A549 (cell line): Measurements from ENCODE around the gene ATP2C2.

ENCODE experiments used
- CBX8 ChIP-seq: fragments of 200-600 bp; sonication (generic); IDR thresholded peaks from 2 replicates; pipeline ENCODE4 v1.6.1; 2016
- CHD2 ChIP-seq: fragments of 150-350 bp; IDR thresholded peaks from 2 replicates; pipeline ENCODE4 v1.6.1; 2014; ENCODE audit warnings: low read length; ENCODE audit not compliant: partially characterized antibody
- EHF ChIP-seq: fragments of 250-450 bp; sonication (Bioruptor Pico); IDR thresholded peaks from 2 replicates; pipeline ENCODE4 v1.5.0; 2020; ENCODE audit warnings: mild to moderate bottlenecking
- JUN ChIP-seq, 2 experiments: fragments of >200 bp; sonication (Bioruptor Twin); formaldehyde crosslinking; IDR thresholded peaks; 2 replicates in 1 of 2; 3 replicates in 1 of 2; pipeline ENCODE4 v1.6.1; 2016 to 2017
- KDM1A ChIP-seq: fragments of 200-600 bp; sonication (generic); IDR thresholded peaks from 2 replicates; pipeline ENCODE4 v1.6.1; 2016; ENCODE audit warnings: low read depth, mild to moderate bottlenecking
- RFX5 ChIP-seq: fragments of 450-650 bp; IDR thresholded peaks from 2 replicates; pipeline ENCODE4 v1.7.1; 2014; ENCODE audit warnings: antibody characterized with exemption, mild to moderate bottlenecking, moderate library complexity
- ZSCAN20 ChIP-seq: fragments of 250-450 bp; sonication (Bioruptor Pico); IDR thresholded peaks from 2 replicates; pipeline ENCODE4 v1.8.0; 2022; ENCODE audit warnings: mild to moderate bottlenecking, moderate library complexity
- TF ChIP-seq, protein P1 (sequence below): fragments of >200 bp; sonication (Bioruptor Twin); formaldehyde crosslinking; IDR thresholded peaks from 3 replicates; pipeline ENCODE4 v1.5.1; 2016
- TF ChIP-seq, protein P2 (sequence below): fragments of 200-600 bp; sonication (generic); IDR thresholded peaks from 2 replicates; pipeline ENCODE4 v1.6.1; 2016; ENCODE audit warnings: antibody characterized with exemption, mild to moderate bottlenecking, moderate library complexity

- TF ChIP-seq, protein P1, sequence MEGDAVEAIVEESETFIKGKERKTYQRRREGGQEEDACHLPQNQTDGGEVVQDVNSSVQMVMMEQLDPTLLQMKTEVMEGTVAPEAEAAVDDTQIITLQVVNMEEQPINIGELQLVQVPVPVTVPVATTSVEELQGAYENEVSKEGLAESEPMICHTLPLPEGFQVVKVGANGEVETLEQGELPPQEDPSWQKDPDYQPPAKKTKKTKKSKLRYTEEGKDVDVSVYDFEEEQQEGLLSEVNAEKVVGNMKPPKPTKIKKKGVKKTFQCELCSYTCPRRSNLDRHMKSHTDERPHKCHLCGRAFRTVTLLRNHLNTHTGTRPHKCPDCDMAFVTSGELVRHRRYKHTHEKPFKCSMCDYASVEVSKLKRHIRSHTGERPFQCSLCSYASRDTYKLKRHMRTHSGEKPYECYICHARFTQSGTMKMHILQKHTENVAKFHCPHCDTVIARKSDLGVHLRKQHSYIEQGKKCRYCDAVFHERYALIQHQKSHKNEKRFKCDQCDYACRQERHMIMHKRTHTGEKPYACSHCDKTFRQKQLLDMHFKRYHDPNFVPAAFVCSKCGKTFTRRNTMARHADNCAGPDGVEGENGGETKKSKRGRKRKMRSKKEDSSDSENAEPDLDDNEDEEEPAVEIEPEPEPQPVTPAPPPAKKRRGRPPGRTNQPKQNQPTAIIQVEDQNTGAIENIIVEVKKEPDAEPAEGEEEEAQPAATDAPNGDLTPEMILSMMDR = no peak
- TF ChIP-seq RFX5 = no peak
- no peak for TF ChIP-seq CHD2
- no peak for TF ChIP-seq EHF (CRISPR knock-in tag)
- TF ChIP-seq ZSCAN20 (CRISPR knock-in tag) = no peak
- no peak for TF ChIP-seq CBX8
- no peak for TF ChIP-seq KDM1A
- TF ChIP-seq, protein P2, sequence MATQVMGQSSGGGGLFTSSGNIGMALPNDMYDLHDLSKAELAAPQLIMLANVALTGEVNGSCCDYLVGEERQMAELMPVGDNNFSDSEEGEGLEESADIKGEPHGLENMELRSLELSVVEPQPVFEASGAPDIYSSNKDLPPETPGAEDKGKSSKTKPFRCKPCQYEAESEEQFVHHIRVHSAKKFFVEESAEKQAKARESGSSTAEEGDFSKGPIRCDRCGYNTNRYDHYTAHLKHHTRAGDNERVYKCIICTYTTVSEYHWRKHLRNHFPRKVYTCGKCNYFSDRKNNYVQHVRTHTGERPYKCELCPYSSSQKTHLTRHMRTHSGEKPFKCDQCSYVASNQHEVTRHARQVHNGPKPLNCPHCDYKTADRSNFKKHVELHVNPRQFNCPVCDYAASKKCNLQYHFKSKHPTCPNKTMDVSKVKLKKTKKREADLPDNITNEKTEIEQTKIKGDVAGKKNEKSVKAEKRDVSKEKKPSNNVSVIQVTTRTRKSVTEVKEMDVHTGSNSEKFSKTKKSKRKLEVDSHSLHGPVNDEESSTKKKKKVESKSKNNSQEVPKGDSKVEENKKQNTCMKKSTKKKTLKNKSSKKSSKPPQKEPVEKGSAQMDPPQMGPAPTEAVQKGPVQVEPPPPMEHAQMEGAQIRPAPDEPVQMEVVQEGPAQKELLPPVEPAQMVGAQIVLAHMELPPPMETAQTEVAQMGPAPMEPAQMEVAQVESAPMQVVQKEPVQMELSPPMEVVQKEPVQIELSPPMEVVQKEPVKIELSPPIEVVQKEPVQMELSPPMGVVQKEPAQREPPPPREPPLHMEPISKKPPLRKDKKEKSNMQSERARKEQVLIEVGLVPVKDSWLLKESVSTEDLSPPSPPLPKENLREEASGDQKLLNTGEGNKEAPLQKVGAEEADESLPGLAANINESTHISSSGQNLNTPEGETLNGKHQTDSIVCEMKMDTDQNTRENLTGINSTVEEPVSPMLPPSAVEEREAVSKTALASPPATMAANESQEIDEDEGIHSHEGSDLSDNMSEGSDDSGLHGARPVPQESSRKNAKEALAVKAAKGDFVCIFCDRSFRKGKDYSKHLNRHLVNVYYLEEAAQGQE = no peak
- peak in 1 of 2 experiments; percentile 80; a peak in 3 of 5 replicates for TF ChIP-seq JUN (IDR thresholded peaks at IDR 0.05)
These were observed 136.3 kb downstream of the ATP2C2 start, which contains the start of gene MEAK7 for GRCh38 chr16:84504420-84505248.
